GM12872 (cell line): ENCODE results near the gene GRIK2.

ENCODE experiments used
- TF ChIP-seq, protein P1 (sequence below): IDR thresholded peaks from 3 replicates; pipeline ENCODE4 v1.5.1; 2011; ENCODE audit warnings: low read depth, mild to moderate bottlenecking, low read length, moderate library complexity; ENCODE audit not compliant: insufficient read depth

The GRIK2 gene

DNA sequence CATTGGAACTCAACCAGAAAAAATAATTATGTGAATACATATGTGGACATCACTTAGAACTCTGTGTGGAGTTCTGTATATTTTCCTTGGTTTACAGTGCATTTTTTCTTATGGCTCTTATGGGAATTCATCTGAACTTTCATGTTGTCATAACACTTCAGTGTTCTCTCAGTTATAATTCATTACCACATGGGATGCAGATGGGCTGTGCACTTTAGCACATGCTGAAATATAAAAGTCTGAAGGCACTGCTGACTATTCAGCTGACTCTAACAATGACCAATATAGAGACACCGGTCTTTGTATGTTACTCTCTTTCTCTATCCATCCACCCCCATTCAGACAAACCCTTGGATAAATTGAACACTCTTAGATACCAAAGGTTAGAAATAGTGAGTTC is 29.3 kb downstream of the GRIK2 start:
- TF ChIP-seq, protein P1, sequence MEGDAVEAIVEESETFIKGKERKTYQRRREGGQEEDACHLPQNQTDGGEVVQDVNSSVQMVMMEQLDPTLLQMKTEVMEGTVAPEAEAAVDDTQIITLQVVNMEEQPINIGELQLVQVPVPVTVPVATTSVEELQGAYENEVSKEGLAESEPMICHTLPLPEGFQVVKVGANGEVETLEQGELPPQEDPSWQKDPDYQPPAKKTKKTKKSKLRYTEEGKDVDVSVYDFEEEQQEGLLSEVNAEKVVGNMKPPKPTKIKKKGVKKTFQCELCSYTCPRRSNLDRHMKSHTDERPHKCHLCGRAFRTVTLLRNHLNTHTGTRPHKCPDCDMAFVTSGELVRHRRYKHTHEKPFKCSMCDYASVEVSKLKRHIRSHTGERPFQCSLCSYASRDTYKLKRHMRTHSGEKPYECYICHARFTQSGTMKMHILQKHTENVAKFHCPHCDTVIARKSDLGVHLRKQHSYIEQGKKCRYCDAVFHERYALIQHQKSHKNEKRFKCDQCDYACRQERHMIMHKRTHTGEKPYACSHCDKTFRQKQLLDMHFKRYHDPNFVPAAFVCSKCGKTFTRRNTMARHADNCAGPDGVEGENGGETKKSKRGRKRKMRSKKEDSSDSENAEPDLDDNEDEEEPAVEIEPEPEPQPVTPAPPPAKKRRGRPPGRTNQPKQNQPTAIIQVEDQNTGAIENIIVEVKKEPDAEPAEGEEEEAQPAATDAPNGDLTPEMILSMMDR, result no peak

DNA sequence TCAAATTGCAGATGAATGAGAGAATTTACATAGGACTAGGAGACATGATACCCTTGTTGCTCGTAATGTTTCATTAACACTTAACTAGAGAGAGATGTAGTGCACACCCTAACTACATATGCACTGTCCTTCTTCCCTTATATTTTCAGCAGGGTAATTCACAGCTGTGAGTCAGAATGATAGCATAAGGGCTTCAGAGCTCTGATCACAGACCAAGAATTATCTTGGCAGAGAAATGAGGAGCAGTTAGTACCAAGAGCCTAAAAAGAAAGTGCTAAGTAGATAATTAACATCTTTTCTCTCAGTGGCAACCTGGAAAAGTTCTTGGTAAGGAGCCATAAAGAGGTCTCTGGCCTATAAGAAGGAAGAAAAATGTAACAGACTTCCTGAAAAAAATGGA is 35.8 kb downstream of the GRIK2 start:
- TF ChIP-seq, protein P1, result no peak

DNA sequence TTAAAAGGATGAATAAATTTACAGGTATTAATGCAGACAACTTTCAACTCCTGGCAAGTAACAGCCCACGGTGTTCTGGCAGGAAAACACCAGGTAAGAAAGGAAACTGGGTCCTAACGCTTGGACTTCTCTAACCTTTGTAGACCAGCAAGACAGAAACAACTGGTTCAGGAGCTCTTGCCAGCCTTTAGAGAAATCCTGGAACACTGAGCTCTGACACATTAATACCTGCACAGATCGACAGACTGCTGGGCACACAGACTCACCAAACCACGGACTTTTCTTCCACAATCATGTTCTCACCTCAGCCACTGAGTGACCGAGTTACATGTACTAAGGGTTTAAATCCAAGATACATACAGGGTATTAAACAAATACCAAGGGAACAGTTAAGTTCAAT is 36.3 kb downstream of the GRIK2 start:
- TF ChIP-seq, protein P1, result no peak

DNA sequence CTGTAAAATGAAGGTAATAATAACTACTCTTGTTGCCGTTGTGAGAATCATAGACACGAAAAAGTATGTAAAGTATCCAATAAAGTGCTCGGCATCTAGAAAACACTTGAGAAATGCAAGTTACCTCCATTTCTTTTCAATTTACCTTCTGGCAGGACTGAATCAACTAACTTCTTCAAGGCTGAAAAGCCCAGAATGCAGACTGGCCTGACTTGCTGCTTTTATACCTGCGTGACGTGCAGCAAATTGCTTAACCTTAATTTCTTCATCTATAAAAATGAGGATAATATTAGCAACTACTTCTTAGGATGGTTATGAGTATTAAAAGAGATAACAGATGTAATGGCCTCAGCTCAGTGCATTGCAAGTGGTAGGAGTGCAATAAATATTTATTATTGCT is 39.6 kb downstream of the GRIK2 start:
- TF ChIP-seq, protein P1, result no peak

DNA sequence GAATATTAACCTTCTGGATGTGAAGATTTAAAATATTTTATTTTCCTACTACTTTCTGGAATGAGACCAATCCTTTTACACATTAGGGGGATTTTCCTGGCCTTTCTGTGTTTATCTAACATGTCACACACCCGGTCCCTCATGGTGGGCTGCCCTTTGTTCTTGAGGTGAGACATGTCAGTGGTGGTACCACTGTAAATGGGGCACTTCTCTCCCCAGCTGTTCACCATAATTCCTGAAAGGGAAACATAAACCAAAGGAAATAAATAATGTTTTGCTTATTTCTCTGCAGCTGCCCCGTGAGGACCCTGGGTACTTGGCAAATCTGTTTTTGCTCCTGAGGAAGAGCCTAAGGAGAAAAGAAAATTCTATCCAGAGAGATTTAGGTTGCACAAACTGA is 41.1 kb downstream of the GRIK2 start:
- TF ChIP-seq, protein P1, result no peak

DNA sequence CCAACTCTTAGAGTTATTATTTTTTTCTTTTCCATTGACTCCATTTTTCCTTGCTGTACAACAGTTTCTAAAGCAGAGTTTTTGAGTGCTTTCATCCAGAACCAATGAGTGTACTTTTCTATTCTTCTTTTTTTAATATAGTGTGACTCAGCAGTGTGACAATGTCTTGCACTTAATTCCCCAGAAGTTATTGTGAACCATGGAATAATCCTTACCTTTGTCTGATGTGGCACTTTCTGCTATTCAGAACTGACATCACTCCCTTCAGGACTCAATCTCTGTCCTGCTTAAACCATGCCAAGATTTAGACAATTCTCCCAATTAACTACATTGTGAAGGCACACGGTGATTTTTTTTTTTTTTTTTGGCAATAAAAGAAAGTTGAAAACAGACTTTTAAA is 41.5 kb downstream of the GRIK2 start:
- TF ChIP-seq, protein P1, result no peak

DNA sequence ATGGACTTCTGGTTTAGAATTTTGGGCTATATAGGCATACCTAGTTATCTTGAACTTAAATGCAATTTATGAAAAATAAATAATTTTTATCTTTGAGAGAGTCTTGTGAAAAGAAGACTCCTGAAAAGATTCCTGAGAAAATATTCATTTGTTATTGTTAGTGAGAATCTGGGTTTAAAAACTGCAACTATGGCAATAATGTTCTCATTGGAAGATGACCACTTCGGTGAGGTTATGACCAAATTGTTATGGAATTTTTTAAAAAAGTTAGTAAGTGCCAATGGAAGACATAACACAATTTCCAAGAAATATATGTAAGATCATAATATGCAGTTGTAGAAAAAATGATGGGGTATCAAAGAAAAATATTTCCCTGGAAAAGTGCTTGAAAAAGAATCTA is 46.3 kb downstream of the GRIK2 start:
- TF ChIP-seq, protein P1, result no peak

DNA sequence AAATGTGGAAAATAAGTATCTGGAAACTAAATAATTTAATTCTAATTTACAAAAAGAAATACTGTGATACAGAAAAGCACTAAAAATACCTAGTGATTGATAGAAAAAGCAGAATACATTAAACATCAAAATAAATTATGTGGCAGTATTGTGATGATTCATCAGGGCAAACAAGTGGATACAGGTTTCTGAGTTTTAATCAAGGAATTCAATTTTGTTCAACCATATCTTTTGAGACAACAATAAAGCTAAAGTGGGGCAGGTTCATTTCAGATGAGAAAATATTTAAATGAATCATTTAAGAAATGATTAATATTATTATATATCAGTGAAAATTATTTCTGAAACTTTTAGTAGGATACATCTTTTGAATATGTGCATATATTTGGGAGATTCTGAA is 49.8 kb downstream of the GRIK2 start:
- TF ChIP-seq, protein P1, result no peak
